Measurements from ENCODE around the gene ACO1.
"Not testable (repeated sequence)": the region's sequence is repeated elsewhere in the genome, so short reads cannot be mapped to it uniquely, and the experiment has no call there.

The ACO1 gene

GRCh38 chr9:32384364-32385151 lies at the start of gene ACO1:
ACO1 (plus strand) TSS chr9:32384643; CDS start chr9:32405507, 20,864 bp downstream.
- DNase-seq (ENCODE audit: low spot score), result peak; percentile 84

- DNase-seq (ENCODE audit: low spot score), result no peak
These were observed 49.2 kb upstream of the ACO1 start for GRCh38 chr9:32334916-32335895.

DNA sequence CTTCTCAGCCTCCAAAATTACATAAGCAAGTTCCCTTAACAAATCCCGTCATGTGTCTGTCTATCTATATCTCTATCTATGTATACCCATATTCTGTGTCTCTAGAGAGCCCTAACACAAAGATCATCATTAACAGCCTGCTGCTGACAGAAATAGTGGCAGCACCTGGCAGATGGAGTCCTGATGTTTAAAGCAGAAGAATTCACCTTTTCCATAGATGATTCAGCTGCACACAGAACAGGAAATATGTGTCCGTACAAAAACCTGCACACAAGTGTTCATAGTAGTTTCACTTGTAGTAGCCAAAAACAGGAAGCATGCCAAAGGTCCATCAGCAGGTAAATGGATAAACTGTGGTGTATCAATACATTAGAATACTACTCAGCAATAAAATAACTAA lies 45.0 kb upstream of the ACO1 start:
- DNase-seq (ENCODE audit: low spot score), result no peak

- no peak for DNase-seq (ENCODE audit: low spot score)
These were observed 44.1 kb upstream of the ACO1 start for GRCh38 chr9:32340361-32340760.

GRCh38 chr9:32344551-32345182 lies 39.8 kb upstream of the ACO1 start:
- DNase-seq (ENCODE audit: low spot score), result no peak

- DNase-seq (ENCODE audit: low spot score), result no peak
These were observed 39.2 kb upstream of the ACO1 start for GRCh38 chr9:32345243-32345642.

DNA sequence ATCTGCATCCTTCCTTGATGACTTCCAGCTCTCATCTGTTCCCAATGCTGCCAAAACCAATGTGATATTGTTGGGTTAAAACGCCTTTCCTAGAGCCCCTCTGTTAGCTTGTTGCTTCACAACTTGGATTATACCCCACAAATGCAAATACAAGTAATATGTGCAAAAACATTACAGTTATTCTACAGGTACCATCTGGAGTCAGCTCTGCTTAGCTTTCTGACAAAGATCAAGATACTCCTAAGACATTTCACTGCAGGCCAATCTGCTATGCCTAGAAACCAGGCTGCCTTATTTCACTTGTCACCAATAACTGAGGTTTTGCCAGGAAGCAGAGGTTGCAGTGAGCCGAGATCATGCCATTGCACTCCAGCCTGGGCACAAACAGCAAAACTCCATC lies 36.9 kb upstream of the ACO1 start:
- DNase-seq (ENCODE audit: low spot score), result no peak

DNA sequence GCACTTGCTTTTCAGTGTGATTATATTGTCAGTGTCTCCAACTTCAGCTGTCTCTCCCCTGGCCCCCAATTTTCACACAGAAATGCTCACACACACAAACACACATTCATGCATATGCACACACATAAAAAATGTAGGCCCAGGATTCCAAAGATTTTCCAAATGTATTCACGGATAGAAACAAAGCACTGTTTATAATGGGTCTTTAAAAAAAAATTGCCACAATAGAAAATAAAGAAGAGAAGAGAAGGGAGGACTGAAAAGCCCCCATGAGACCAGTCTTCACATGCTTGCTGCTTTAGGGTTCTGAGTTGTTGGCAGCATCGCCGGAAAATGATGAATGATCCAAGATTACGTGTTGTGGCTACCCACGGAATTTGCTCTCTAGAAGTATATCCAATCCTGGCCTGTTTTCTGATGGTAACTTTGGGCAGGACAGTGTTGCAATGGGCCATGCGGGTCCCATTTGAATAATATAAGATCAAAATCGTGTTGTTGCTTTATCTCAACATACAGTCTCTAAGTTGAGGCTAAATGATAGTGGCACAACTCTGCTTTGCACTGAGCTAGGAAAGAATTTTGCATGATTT lies 36.2 kb upstream of the ACO1 start:
- no peak for DNase-seq (ENCODE audit: low spot score)

DNA sequence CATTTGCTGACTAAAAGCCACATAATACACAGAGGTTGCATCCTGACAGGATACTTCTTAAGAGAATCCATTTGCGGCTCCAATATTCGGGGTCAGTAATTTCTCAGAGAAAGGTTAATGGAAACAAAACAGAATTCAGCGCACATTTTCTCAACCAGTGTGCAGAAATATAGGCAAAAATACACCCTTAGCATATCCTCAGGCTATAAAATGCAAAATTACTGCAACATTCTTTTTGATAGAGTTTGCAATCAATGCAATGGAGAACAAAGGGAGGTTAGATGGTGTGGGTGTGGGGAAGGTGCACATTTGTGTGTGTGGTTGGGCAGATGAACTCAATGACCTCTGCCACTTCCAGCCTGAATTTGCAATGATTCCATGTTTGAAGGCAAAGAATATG lies 35.4 kb upstream of the ACO1 start:
- no peak for DNase-seq (ENCODE audit: low spot score)

- DNase-seq (ENCODE audit: low spot score), result no peak
These were observed 33.8 kb upstream of the ACO1 start for GRCh38 chr9:32350682-32351081.

GRCh38 chr9:32351845-32352244 lies 32.6 kb upstream of the ACO1 start:
- DNase-seq (ENCODE audit: low spot score), result no peak

- DNase-seq (ENCODE audit: low spot score), result not testable (repeated sequence)
These were observed 31.0 kb upstream of the ACO1 start for GRCh38 chr9:32353476-32353875.

GRCh38 chr9:32359452-32359851 lies 25.0 kb upstream of the ACO1 start:
- DNase-seq (ENCODE audit: low spot score), result no peak

- no peak for DNase-seq (ENCODE audit: low spot score)
These were observed 23.3 kb upstream of the ACO1 start for GRCh38 chr9:32360983-32361673.

DNA sequence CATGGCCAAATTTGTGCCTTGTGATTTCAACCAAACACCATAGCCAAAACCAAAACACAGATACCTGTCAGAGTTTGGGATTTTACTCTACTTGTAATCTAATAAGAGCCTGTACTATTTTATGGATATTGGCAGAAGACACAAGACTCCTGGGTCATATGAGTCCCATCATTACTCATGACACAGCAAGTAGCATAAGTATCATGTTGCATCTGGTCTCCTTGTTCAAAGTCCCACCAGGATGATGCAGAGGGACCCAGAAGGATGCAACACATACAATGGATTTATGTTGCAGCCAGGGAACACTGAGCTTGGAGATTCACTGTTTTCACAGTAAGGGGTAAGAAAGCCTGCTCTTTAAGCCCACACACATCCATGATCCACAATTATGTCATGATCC lies 13.2 kb upstream of the ACO1 start:
- no peak for DNase-seq (ENCODE audit: low spot score)

DNA sequence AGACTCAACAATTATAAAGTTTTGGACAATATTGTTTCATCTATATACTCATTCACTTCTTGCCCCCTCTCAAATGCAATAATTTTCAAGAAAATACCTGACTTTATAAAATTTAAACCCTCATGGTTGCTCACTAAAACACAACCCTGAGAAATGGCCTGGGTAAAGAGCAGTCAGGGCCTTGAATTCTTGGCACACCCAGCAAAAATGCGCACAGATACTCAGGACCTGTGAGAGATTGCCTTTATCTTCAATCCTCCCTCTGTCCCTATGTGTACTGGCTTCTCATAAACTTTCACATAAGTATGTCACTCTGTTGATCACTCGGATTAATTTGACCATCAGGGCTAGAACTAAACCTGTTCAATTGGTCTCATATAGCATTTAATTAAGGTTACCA lies 12.8 kb upstream of the ACO1 start:
- DNase-seq (ENCODE audit: low spot score), result no peak

DNA sequence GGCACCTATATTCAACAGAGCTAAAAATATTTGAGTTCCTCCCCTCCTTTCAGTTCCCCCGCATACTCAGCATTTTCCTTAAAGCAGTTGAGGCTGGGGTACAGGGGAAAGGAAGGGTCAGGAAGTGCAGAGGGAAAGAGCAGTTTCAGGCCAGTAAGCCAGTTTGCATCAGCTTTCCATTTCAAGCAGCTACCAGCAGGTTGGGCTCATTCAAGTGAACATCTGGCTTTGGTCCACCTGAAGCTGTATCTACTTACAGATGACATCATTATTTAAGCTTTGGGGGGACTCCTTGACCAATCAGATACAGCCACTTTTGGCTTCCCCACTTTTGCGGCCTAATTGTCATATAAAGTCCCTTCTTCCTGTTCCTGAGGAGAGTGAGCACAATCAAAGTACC lies 8.2 kb upstream of the ACO1 start:
- DNase-seq (ENCODE audit: low spot score), result no peak

DNA sequence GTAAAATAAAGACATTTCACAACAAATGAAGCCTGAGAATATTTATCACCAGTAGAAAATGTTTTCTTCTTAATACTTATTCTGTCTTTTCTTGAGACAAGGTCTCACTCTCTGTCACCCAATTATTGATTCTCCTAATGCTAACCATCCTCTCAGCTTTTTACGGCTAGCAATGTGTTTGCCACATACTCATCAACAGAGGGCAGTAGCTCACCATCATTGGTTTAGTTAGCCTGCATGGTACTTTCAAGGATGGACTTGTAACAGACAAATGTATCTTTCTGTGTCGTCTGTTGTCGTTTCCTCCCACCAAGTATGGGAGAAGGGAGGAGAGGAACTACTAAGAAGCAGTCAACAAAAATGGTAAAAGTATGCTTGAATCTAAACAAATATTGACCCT lies 5.9 kb upstream of the ACO1 start:
- peak; percentile 63 for DNase-seq (ENCODE audit: low spot score)

DNA sequence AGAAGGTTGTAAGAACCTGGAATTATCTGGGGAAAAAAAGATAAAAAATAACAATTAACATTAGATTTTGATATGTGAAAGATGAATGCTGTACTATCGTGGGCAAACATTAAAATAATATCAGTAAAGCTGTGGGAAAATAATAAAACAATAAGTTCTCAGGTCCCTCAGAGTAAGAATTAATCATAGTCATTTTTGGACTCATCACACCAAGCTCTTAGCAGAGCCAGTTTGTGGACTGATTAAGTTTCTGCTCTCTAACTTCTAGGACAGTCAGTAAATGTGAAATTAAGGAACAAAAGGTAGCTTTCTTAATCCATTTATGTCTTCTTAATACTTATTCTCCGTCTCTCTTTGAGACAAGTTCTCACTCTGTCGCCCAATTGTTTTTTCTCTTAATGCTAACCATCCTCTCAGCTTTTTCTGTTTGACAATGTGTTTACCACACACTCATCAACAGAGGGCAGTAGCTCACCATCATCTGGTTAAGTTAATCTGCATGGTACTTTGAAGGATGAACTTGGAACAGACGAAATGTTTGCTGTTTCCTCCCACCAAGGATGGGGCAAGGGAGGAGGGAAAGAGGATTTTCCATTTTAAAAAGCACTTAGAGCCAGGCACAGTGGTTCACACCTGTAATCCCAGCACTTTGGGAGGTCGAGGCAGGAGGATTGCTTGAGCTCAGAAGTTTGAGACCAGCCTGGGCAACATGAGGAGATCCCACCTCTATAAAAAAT lies 5.3 kb upstream of the ACO1 start:
- DNase-seq (ENCODE audit: low spot score), result peak; percentile 70

- DNase-seq (ENCODE audit: low spot score), result no peak
These were observed 3.5 kb upstream of the ACO1 start for GRCh38 chr9:32380944-32381343.

All from CD4-positive, alpha-beta T cell treated with Interleukin-6 at 100 ng/mL for 8 hours (primary cell).